ENCODE results near the gene RBMS3. TPM values are rescaled to one million over a fixed set of nuclear protein-coding genes. Genes with fewer than 3 reads are reported as not detected.
"Not testable (repeated sequence)": the region's sequence is repeated elsewhere in the genome, so short reads cannot be mapped to it uniquely, and the experiment has no call there.

RBMS3 gene
- total and polyA plus RNA-seq, 2 donors: 12.8 to 19.9 TPM

DNA sequence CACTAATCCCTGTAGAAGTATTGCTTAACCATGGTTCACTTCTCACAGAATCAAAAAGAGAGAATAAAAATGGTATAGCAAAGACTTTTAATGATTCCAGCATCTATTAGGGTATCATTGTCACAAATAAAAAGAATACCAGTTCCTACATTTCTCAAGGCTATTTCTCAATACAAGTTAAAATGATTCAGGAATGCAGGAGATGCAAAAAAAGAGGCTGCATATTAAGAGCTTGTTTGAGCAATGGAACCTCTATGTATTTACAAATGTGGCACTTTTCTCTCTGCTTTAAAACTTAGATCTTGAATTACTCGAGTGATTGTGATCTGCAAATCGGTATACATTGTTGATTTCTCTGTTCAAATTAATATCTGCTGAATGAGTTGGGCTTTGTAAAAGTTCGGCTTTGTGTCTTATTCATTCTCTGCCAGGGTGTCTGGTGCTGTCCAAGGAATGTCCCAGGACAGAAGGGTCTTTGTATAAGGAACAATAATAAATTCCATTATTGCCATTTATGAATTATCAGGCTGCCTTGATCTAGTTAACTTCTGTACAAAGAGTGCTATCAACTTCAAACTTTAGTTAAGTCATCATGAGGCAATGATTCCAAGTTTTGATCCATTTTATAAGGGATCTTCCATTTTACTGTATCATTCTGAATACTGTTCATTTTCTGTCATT is 364.2 kb downstream of the RBMS3 start:
- Histone ChIP-seq H3K27ac (ENCODE audit: low read depth in 1 of 2, low read length in 1 of 2) (no peak overlapping the region), H3K4me3 (ENCODE audit: low read length in 2 of 2) (no peak overlapping the region), H3K36me3 (ENCODE audit: control insufficient read depth in 2 of 2, insufficient read depth in 2 of 2, low read length in 1 of 2) (no peaks in the 10 kb centered on the region), H3K4me1 (ENCODE audit: control insufficient read depth in 2 of 2, insufficient read depth in 2 of 2, low read length in 2 of 2) (no peaks in the 10 kb centered on the region), H3K27me3 (ENCODE audit: control insufficient read depth in 2 of 2, insufficient read depth in 1 of 2, low read length in 1 of 2) (no peaks in the 10 kb centered on the region), H3K9me3 (ENCODE audit: control insufficient read depth in 2 of 2, insufficient read depth in 1 of 2, low read length in 1 of 2) (no peaks in the 10 kb centered on the region)
- WGBS: 95% methylated on average over 3 of the region's 3 CpGs
- DNase-seq (ENCODE audit: low read depth in 6 of 9, low spot score in 9 of 9): no peak

DNA sequence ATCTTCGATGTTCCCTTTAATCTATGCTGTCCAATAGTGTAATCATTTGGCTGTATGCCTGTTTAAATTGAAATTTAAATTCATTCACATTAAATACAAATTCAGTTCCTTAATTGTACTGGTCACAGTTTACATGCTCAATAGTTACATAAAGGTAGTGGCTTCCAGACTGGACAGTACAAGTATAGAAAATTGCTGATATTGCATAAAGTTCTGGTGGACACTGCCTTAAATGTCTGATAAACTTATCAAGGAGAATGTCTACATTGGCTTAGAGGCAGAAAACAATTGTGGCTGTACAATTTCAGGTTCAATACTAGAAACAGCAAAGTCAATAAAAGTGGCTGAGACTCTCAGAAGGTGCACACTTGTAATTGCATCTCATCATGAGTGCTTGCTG is 365.2 kb downstream of the RBMS3 start:
- Histone ChIP-seq H3K36me3 (ENCODE audit: control insufficient read depth in 2 of 2, insufficient read depth in 2 of 2, low read length in 1 of 2) (no peaks in the 10 kb centered on the region), H3K4me3 (ENCODE audit: low read length in 2 of 2) (no peak overlapping the region), H3K27ac (ENCODE audit: low read depth in 1 of 2, low read length in 1 of 2) (no peak overlapping the region), H3K9me3 (ENCODE audit: control insufficient read depth in 2 of 2, insufficient read depth in 1 of 2, low read length in 1 of 2) (no peaks in the 10 kb centered on the region), H3K27me3 (ENCODE audit: control insufficient read depth in 2 of 2, insufficient read depth in 1 of 2, low read length in 1 of 2) (no peaks in the 10 kb centered on the region), H3K4me1 (ENCODE audit: control insufficient read depth in 2 of 2, insufficient read depth in 2 of 2, low read length in 2 of 2) (no peaks in the 10 kb centered on the region)
- 91% methylated on average over 1 of the region's 1 CpG for WGBS
- DNase-seq (ENCODE audit: low read depth in 6 of 9, low spot score in 9 of 9): no peak

DNA sequence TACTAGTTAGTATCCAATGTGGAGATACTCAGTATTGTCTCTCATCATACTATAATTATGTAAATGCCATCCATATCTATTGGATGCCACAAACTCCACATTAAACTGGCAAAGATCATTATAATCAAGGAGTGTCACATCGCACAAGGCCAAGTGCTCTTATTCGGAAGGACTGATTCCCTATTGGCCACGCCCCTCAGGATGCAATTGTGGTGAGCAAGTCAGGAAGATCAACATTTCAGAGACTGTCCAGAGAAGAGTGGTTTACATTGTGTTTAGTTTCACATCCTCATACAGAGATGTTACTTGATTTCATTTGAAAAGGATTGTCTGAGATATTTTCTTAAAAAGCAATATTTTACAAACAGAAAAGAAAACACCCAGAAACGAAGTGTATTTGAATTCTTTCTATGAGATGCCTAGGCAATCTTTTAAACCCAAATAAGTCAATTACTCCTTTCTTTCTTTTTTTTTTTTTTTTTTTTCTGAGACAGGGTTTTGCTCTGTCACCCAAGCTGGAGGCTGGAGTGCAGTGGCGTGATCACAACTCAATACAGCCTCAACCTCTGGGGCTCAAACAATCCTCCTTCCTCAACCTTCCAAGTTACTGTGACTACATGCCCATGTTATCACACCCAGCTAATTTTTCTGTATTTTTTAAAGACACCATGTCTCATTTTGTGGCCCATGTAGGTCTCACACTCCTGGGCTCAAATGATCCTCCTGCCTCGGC is 369.1 kb downstream of the RBMS3 start:
- Histone ChIP-seq H3K9me3 (ENCODE audit: control insufficient read depth in 2 of 2, insufficient read depth in 1 of 2, low read length in 1 of 2) (no peaks in the 10 kb centered on the region), H3K27ac (ENCODE audit: low read depth in 1 of 2, low read length in 1 of 2) (no peak overlapping the region), H3K4me1 (ENCODE audit: control insufficient read depth in 2 of 2, insufficient read depth in 2 of 2, low read length in 2 of 2) (no peaks in the 10 kb centered on the region), H3K36me3 (ENCODE audit: control insufficient read depth in 2 of 2, insufficient read depth in 2 of 2, low read length in 1 of 2) (no peaks in the 10 kb centered on the region), H3K27me3 (ENCODE audit: control insufficient read depth in 2 of 2, insufficient read depth in 1 of 2, low read length in 1 of 2) (no peaks in the 10 kb centered on the region), H3K4me3 (ENCODE audit: low read length in 2 of 2) (no peak overlapping the region)
- peak in 1 of 9 donors; percentile 16 for DNase-seq (ENCODE audit: low read depth in 6 of 9, low spot score in 9 of 9)
- WGBS: 58% methylated on average over 6 of the region's 6 CpGs

DNA sequence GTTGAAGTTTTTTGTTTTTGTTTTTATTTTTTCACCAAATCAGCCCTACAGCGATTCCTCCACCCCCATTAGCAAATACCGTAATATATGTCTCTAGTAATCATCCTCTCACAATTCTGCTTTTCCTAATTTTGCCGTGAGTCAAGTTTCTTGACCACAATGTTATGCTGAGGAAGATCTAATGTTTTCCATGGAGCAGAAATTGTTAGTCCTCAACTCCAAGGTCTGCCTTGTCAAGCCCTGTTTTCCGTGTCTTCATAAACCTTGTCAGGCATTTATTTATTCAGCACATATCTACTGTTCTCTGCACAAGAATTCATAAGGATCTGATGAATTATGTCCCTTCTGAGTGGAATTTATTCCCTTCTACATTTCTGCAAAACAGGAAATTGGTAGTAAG is 372.8 kb downstream of the RBMS3 start:
- WGBS: 82% methylated on average over 4 of the region's 4 CpGs
- DNase-seq (ENCODE audit: low read depth in 6 of 9, low spot score in 9 of 9): no peak
- Histone ChIP-seq H3K4me1 (ENCODE audit: control insufficient read depth in 2 of 2, insufficient read depth in 2 of 2, low read length in 2 of 2) (no peaks in the 10 kb centered on the region), H3K9me3 (ENCODE audit: control insufficient read depth in 2 of 2, insufficient read depth in 1 of 2, low read length in 1 of 2) (no peaks in the 10 kb centered on the region), H3K36me3 (ENCODE audit: control insufficient read depth in 2 of 2, insufficient read depth in 2 of 2, low read length in 1 of 2) (no peaks in the 10 kb centered on the region), H3K27ac (ENCODE audit: low read depth in 1 of 2, low read length in 1 of 2) (no peak overlapping the region), H3K27me3 (ENCODE audit: control insufficient read depth in 2 of 2, insufficient read depth in 1 of 2, low read length in 1 of 2) (no peaks in the 10 kb centered on the region), H3K4me3 (ENCODE audit: low read length in 2 of 2) (no peak overlapping the region)

DNA sequence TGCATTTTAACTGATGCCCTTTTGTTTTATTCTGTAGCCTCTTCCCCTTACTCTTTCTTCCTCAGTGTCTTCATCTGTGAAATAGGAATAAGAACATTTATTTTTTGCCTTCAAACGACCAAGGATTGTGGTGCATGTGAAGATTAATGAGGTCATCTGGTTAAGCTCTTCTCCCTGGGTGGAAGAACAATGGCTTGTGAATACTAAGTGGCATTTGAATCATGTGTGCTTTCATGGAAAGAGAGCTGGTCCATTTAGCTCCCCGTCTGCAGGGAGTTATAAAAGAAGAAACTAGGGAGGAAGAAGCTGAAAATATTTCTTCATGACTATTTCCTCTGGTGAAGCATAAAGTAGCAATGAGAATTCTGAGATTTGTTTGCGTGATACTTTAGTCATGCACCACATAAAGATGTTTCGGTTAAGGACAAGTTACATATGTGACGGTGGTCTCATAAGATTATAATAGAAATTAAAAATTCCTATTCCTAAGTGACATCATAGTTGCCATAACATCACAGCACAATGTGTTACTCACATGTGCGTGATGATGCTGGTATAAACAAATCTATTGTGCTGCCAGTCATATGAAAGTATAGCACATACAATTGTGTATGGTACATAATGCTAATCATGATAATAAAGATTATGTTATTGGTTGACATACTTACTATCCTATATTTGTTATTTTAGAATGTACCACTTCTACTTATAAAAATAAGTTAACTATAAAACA is 374.3 kb downstream of the RBMS3 start:
- no peak overlapping the region for H3K27ac ChIP-seq (ENCODE audit: low read depth in 1 of 2, low read length in 1 of 2)
- no peak for DNase-seq (ENCODE audit: low read depth in 6 of 9, low spot score in 9 of 9)
- H3K27me3 ChIP-seq (ENCODE audit: control insufficient read depth in 2 of 2, insufficient read depth in 1 of 2, low read length in 1 of 2): no peaks in the 10 kb centered on the region
- H3K4me1 ChIP-seq (ENCODE audit: control insufficient read depth in 2 of 2, insufficient read depth in 2 of 2, low read length in 2 of 2): no peaks in the 10 kb centered on the region
- H3K9me3 ChIP-seq (ENCODE audit: control insufficient read depth in 2 of 2, insufficient read depth in 1 of 2, low read length in 1 of 2): no peaks in the 10 kb centered on the region
- H3K4me3 ChIP-seq (ENCODE audit: low read length in 2 of 2): no peak overlapping the region
- no peaks in the 10 kb centered on the region for H3K36me3 ChIP-seq (ENCODE audit: control insufficient read depth in 2 of 2, insufficient read depth in 2 of 2, low read length in 1 of 2)
- WGBS: 85% methylated on average over 6 of the region's 6 CpGs

DNA sequence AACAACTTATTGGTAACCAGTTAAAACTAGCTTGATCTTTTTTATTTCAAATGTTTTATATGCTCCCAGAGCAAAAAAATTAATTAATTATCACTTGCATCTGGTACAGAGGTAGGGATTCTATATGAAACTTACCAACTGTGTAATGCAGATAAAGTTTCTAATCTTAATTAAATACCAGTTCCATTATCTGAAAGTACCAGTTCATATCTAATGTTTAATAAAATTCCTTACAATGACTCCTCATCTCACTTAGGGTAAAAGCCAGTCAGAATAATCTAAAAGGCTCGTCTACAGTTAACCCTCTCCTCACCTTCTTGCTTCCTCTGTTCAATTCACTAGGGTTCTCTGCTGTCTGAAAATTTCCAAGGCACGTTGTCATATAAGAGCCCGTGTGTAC is 384.8 kb downstream of the RBMS3 start:
- no peaks in the 10 kb centered on the region for H3K9me3 ChIP-seq (ENCODE audit: control insufficient read depth in 2 of 2, insufficient read depth in 1 of 2, low read length in 1 of 2)
- no peak for DNase-seq (ENCODE audit: low read depth in 6 of 9, low spot score in 9 of 9)
- H3K4me3 ChIP-seq (ENCODE audit: low read length in 2 of 2): no peak overlapping the region
- whole genome bisulfite sequencing: 93% methylated on average over 3 of the region's 3 CpGs
- no peaks in the 10 kb centered on the region for H3K4me1 ChIP-seq (ENCODE audit: control insufficient read depth in 2 of 2, insufficient read depth in 2 of 2, low read length in 2 of 2)
- no peaks in the 10 kb centered on the region for H3K36me3 ChIP-seq (ENCODE audit: control insufficient read depth in 2 of 2, insufficient read depth in 2 of 2, low read length in 1 of 2)
- H3K27me3 ChIP-seq (ENCODE audit: control insufficient read depth in 2 of 2, insufficient read depth in 1 of 2, low read length in 1 of 2): no peaks in the 10 kb centered on the region
- H3K27ac ChIP-seq (ENCODE audit: low read depth in 1 of 2, low read length in 1 of 2): no peak overlapping the region

DNA sequence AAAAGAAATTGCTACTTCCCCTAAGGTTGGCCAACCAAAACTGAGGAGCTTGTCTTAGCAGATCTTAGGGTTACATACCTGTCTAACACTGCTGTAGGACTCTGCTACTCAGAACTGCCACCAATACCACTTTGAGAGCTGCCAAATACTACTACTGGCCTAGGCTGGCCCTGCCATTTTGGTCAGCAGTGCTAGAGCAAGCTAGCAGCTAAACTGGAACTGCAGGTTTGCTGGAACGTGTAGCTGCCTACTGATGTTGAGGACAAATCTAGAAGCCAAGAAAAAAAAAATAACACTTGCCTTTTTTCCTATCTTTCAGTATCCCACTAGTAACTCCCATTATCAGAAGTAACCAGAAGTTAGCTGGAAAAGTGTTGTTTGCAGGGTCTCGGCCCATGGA is 387.4 kb downstream of the RBMS3 start:
- no peak for DNase-seq (ENCODE audit: low read depth in 6 of 9, low spot score in 9 of 9)
- 92% methylated on average over 2 of the region's 2 CpGs for WGBS
- Histone ChIP-seq H3K4me1 (ENCODE audit: control insufficient read depth in 2 of 2, insufficient read depth in 2 of 2, low read length in 2 of 2) (no peaks in the 10 kb centered on the region), H3K27ac (ENCODE audit: low read depth in 1 of 2, low read length in 1 of 2) (no peak overlapping the region), H3K27me3 (ENCODE audit: control insufficient read depth in 2 of 2, insufficient read depth in 1 of 2, low read length in 1 of 2) (no peaks in the 10 kb centered on the region), H3K9me3 (ENCODE audit: control insufficient read depth in 2 of 2, insufficient read depth in 1 of 2, low read length in 1 of 2) (no peaks in the 10 kb centered on the region), H3K4me3 (ENCODE audit: low read length in 2 of 2) (no peak overlapping the region), H3K36me3 (ENCODE audit: control insufficient read depth in 2 of 2, insufficient read depth in 2 of 2, low read length in 1 of 2) (no peaks in the 10 kb centered on the region)

DNA sequence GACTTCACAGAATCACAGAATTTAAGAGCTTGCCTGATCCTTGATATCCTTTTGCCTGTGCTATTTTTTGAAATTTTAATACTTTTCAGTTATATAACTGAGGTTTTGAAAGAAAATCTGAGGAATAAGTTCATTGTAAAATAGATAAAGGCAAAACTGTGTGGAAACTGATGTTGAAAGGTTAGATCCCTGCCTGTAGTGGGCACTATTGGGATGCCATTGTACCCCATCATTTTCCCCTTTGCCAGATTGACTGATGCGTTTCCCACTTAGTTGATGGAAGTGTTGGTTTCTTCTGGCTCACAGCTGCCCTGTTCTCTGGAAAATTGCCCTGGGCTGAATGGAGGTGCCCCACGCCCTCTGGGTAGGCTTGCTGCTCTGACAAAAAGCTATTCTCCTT is 387.9 kb downstream of the RBMS3 start:
- H3K27me3 ChIP-seq (ENCODE audit: control insufficient read depth in 2 of 2, insufficient read depth in 1 of 2, low read length in 1 of 2): no peaks in the 10 kb centered on the region
- no peak overlapping the region for H3K27ac ChIP-seq (ENCODE audit: low read depth in 1 of 2, low read length in 1 of 2)
- H3K36me3 ChIP-seq (ENCODE audit: control insufficient read depth in 2 of 2, insufficient read depth in 2 of 2, low read length in 1 of 2): no peaks in the 10 kb centered on the region
- H3K4me1 ChIP-seq (ENCODE audit: control insufficient read depth in 2 of 2, insufficient read depth in 2 of 2, low read length in 2 of 2): no peaks in the 10 kb centered on the region
- no peaks in the 10 kb centered on the region for H3K9me3 ChIP-seq (ENCODE audit: control insufficient read depth in 2 of 2, insufficient read depth in 1 of 2, low read length in 1 of 2)
- DNase-seq (ENCODE audit: low read depth in 6 of 9, low spot score in 9 of 9): no peak
- 66% methylated on average over 2 of the region's 2 CpGs for WGBS
- H3K4me3 ChIP-seq (ENCODE audit: low read length in 2 of 2): no peak overlapping the region

DNA sequence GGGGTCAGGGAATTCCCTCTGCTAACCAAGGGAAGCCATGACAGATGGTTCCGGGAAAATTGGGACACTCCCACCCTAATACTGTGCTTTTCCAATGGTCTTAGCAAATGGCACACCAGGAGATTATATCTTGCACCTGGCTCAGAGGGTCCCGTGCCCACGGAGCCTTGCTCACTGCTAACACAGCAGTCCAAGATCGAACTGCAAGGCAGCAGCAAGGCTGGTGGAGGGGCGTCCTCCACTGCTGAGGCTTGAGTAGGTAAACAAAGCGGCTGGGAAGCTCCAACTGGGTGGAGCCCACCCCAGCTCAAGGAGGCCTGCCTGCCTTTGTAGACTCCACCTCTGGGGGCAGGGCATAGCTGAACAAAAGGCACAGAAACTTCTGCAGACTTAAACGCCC is 389.6 kb downstream of the RBMS3 start:
- H3K9me3 ChIP-seq (ENCODE audit: control insufficient read depth in 2 of 2, insufficient read depth in 1 of 2, low read length in 1 of 2); H3K4me3 ChIP-seq (ENCODE audit: low read length in 2 of 2); DNase-seq (ENCODE audit: low read depth in 6 of 9, low spot score in 9 of 9); H3K4me1 ChIP-seq (ENCODE audit: control insufficient read depth in 2 of 2, insufficient read depth in 2 of 2, low read length in 2 of 2); H3K36me3 ChIP-seq (ENCODE audit: control insufficient read depth in 2 of 2, insufficient read depth in 2 of 2, low read length in 1 of 2); H3K27ac ChIP-seq (ENCODE audit: low read depth in 1 of 2, low read length in 1 of 2); H3K27me3 ChIP-seq (ENCODE audit: control insufficient read depth in 2 of 2, insufficient read depth in 1 of 2, low read length in 1 of 2): not testable (repeated sequence)
- WGBS: 96% methylated on average over 7 of the region's 7 CpGs
